ENCODE measurements around the gene CRB2. TPM values are rescaled to one million over a fixed set of nuclear protein-coding genes. Genes with fewer than 3 reads are reported as not detected.

Gene CRB2
- polyA plus RNA-seq, 1 experiment: not detected

DNA sequence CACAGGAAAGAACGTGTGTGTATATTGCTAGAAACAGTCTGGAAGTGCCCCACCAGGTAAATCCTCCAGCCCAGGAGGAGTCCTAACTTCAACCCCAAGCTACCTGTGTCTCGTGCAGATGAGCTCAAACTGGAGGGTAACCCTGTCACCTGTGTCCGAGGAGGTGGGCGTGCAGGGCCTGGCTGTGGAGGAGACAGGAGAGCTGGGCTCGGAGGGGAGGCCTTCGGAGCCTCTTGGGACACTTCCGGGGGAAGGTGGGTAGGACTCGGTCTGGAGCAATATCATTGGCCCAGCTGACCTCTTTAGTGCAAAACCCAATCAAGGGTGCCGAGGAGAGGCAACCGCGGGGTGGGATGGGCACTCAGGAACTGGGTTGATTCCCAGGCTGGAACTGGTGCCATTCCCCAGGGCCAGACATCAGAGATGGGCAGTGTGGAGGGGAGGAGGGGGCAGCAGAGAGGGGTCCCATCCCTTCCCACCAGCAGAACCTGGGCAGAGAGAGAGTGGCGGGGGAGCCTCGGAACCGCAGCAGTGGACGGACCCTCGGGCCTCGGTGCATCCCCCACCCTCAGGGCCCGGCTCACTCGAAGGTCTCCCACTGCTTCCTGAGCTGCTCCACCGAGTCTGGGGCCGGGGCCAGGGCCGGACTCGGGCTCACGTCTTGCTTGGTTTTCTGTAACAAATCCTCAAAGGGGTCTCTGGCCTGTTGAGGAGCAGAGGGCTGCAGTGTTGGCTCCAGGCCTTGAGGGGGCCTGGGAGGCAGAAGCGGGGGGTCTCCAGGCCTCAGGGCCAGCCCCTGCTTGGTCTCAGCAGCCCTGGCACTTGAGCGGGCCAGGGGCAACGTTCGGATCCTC lies 25.1 kb downstream of the CRB2 start:
- no peak for DNase-seq (ENCODE audit: low read depth)
- Histone ChIP-seq H3K27me3 (ENCODE audit: control insufficient read depth, insufficient read depth, low read length) (no peaks in the 10 kb centered on the region), H3K4me3 (ENCODE audit: low read depth, low read length) (no peak overlapping the region), H3K36me3 (ENCODE audit: control insufficient read depth, insufficient read depth, low read length) (no peaks in the 10 kb centered on the region; the same call in none of the 2 replicates)
- CTCF ChIA-PET: interaction anchor here (1.0 to 1.8 kb wide), 3 partner anchors 11 to 27 kb away, joined by 3 to 10 read pairs (median 4); no protein-coding TSS in a partner anchor
- TF ChIP-seq, protein P1, sequence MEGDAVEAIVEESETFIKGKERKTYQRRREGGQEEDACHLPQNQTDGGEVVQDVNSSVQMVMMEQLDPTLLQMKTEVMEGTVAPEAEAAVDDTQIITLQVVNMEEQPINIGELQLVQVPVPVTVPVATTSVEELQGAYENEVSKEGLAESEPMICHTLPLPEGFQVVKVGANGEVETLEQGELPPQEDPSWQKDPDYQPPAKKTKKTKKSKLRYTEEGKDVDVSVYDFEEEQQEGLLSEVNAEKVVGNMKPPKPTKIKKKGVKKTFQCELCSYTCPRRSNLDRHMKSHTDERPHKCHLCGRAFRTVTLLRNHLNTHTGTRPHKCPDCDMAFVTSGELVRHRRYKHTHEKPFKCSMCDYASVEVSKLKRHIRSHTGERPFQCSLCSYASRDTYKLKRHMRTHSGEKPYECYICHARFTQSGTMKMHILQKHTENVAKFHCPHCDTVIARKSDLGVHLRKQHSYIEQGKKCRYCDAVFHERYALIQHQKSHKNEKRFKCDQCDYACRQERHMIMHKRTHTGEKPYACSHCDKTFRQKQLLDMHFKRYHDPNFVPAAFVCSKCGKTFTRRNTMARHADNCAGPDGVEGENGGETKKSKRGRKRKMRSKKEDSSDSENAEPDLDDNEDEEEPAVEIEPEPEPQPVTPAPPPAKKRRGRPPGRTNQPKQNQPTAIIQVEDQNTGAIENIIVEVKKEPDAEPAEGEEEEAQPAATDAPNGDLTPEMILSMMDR (IDR thresholded peaks at IDR 0.05; ENCODE audit: insufficient read depth, low read depth, low read length): no peak
- POLR2A ChIA-PET: no interaction called here

DNA sequence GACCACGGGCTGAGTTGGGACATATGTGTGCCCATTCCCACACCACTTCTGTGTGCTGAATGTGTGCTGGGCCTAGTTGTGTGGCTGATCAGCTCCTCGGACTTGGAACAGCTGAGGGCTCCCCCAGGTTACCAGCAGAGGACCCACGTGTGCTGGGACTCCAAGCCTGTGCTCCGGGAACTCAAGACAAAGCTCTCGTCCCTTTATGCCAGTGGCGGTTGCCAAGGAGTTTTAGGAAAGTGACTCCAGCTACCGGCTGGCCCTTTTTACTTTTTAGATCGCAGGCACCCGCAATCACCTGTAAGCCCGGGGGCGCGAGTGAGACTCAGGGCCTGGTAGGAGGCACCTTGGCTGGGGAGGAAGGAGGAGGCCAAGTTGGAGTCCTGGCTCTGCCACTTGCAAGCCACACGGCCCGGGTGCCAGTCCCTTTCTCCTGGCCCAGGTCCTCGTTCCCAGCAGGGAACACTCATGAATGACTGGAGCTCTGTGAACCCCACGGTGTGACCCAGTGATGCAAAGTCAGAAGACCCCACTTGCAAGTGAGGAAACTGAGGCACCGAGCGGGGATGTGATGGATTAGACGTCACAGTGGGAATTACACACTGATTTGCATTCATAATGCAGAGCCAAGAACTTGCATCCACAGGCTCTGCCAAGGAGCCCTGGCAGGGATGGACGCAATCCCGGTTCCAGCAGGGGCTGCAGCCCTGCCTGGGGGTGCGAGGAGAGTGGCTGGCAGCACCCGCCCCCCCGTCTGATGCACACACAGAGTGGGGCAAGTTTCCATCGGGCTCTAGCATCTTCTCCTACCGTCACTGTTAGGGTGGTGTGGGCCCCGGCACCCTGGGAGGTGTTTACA lies 26.9 kb downstream of the CRB2 start:
- Histone ChIP-seq H3K36me3 (ENCODE audit: control insufficient read depth, insufficient read depth, low read length) (no peaks in the 10 kb centered on the region; the same call in none of the 2 replicates), H3K27me3 (ENCODE audit: control insufficient read depth, insufficient read depth, low read length) (no peaks in the 10 kb centered on the region), H3K4me3 (ENCODE audit: low read depth, low read length) (no peak overlapping the region)
- DNase-seq (ENCODE audit: low read depth): no peak
- CTCF ChIA-PET: interaction anchor here (0.6 to 1.7 kb wide), 3 partner anchors 23 to 29 kb away, joined by 3 to 10 read pairs (median 4); no protein-coding TSS in a partner anchor
- TF ChIP-seq, protein P1 (IDR thresholded peaks at IDR 0.05; ENCODE audit: insufficient read depth, low read depth, low read length): no peak
- POLR2A ChIA-PET: no interaction called here

DNA sequence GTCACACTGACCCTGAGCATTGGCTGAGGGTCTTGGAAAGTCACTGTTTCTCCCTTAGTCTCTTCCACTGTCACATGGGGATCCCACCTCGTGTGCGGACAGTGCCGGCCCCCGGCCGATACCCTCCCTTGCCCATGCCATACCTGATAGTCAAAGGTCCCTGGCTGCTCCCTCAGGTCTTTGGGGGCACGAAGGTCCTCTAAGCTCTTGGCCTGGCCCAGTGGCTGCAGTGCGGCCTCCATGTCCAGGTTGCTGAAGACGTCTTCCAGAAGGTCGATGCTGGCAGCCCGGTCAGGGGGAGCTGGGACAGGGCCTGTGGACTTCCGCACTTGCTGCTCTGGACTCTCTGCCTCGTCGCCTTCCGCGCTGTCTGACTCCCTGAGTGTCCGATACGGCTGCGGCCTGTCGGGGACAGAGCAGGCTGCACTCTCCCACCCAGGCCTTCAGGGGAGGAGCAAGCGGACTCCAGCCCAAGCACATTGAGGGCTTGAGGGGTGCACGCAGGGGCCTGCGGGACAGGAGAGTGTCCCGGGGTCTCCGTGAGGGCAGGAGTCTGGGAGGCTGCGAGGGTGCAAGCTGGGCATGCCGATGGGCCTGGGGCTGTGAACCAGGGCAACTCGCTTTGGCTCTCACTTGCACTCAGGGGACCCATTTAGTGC lies 27.6 kb downstream of the CRB2 start:
- no peak for DNase-seq (ENCODE audit: low read depth)
- ChIA-PET CTCF (interaction anchor here (0.6 to 5.2 kb wide), 6 partner anchors 15 to 34 kb away, joined by 3 to 58 read pairs (median 4); partner anchors contain the start of gene CRB2), POLR2A (no interaction called here)
- TF ChIP-seq, protein P1 (IDR thresholded peaks at IDR 0.05; ENCODE audit: insufficient read depth, low read depth, low read length): no peak
- no peaks in the 10 kb centered on the region; the same call in none of the 2 replicates for H3K36me3 ChIP-seq (ENCODE audit: control insufficient read depth, insufficient read depth, low read length)
- H3K27me3 ChIP-seq (ENCODE audit: control insufficient read depth, insufficient read depth, low read length): no peaks in the 10 kb centered on the region
- no peak overlapping the region for H3K4me3 ChIP-seq (ENCODE audit: low read depth, low read length)

DNA sequence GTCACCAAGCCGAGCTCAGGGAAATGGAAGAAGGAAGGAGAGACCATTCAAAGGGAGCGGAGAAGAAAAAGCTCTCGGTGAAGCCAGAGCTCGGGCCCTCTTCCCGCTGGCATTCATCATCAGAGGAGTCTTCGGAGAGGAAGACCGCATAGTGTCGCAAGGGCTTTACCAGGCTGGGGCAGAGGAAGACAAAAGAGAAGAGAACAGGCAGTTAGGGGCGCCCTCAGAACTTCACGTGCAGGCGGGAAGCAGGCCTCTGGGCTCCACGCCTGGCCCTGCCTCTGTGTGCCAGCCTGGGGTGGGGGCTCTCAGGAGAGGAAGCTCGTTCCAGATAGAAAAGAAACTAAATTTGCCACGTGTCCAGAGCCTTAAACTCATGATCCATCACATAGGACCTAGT lies 31.7 kb downstream of the CRB2 start:
- TF ChIP-seq, protein P1 (IDR thresholded peaks at IDR 0.05; ENCODE audit: insufficient read depth, low read depth, low read length): no peak
- DNase-seq (ENCODE audit: low read depth): no peak
- CTCF ChIA-PET: interaction anchor here (1.1 to 5.2 kb wide), 4 partner anchors 11 to 33 kb away, joined by 3 to 58 read pairs (median 5); partner anchors contain the start of gene CRB2
- POLR2A ChIA-PET: no interaction called here
- no peak overlapping the region for H3K4me3 ChIP-seq (ENCODE audit: low read depth, low read length)
- no peaks in the 10 kb centered on the region; the same call in 1 of the 2 replicates for H3K36me3 ChIP-seq (ENCODE audit: control insufficient read depth, insufficient read depth, low read length)
- H3K27me3 ChIP-seq (ENCODE audit: control insufficient read depth, insufficient read depth, low read length): no peaks in the 10 kb centered on the region
